Lung (tissue), 12 donors: ENCODE data around the gene KLHL24. TPM values are rescaled to one million over a fixed set of nuclear protein-coding genes. Genes with fewer than 3 reads are reported as not detected.

Experiments used
- ATAC-seq: fragments of 200-7000 bp; cut with Tn5 transposase; one replicate; pipeline ENCODE4 v1.9.1; 2020; ENCODE audit warnings: moderate number of reproducible peaks; ENCODE audit not compliant: insufficient read depth, low FRiP score
- DNase-seq, 3 donors: peaks; one replicate each; pipeline ENCODE4 v3.0.0-alpha.2; 2013 to 2017
- H3K27ac ChIP-seq, 2 donors: one replicate each; pipeline ENCODE4 v1.5.1; 2013; ENCODE audit warnings: mild to moderate bottlenecking in 2 of 2, moderate library complexity in 2 of 2, control low read depth in 1 of 2, inconsistent platforms in 1 of 2, low read depth in 1 of 2, low read length in 1 of 2
- H3K27me3 ChIP-seq, 3 donors: one replicate each; pipeline ENCODE4 v1.5.1; 2013; ENCODE audit warnings: low read length in 2 of 3; ENCODE audit not compliant: control insufficient read depth in 3 of 3, insufficient read depth in 3 of 3
- H3K36me3 ChIP-seq, 4 donors: one replicate each; pipeline ENCODE4 v1.5.1; 2013; ENCODE audit warnings: low read length in 4 of 4, mild to moderate bottlenecking in 1 of 4, moderate library complexity in 1 of 4; ENCODE audit not compliant: control insufficient read depth in 4 of 4, insufficient read depth in 4 of 4
- H3K4me1 ChIP-seq, 5 donors: one replicate each; pipeline ENCODE4 v1.5.1; 2013; ENCODE audit warnings: low read length in 5 of 5, mild to moderate bottlenecking in 2 of 5, moderate library complexity in 1 of 5; ENCODE audit not compliant: control insufficient read depth in 5 of 5, insufficient read depth in 5 of 5
- H3K4me3 ChIP-seq: one replicate; pipeline ENCODE4 v1.5.1; 2013; ENCODE audit warnings: mild to moderate bottlenecking, control low read depth, moderate library complexity
- H3K9ac ChIP-seq, 2 donors: one replicate each; pipeline ENCODE4 v1.5.1; 2013; ENCODE audit warnings: low read length in 2 of 2, control low read depth in 1 of 2; ENCODE audit not compliant: insufficient read depth in 1 of 2
- H3K9me3 ChIP-seq, 4 donors: one replicate each; pipeline ENCODE4 v1.5.1; 2013; ENCODE audit warnings: low read length in 3 of 4, mild to moderate bottlenecking in 1 of 4, moderate library complexity in 1 of 4; ENCODE audit not compliant: control insufficient read depth in 4 of 4, insufficient read depth in 3 of 4
- WGBS, 2 donors: extraction: QIAGEN DNeasy Blood & Tissue Kit; methylation state at CpG; one replicate each; pipeline ENCODE4 v1.1.7; 2013; 5-methylcytosine and 5-hydroxymethylcytosine counted together
- polyA plus RNA-seq, 2 donors: library from polyadenylated mRNA; stranded (reverse); fragments of 200-250 nt; gene quantifications; one replicate each; pipeline ENCODE4 v1.2.1, GENCODE V29; 2013
- total RNA-seq, 2 donors: library from RNA; depleted of rRNA in 1 of 2; stranded (reverse); fragments of >200 nt in 1 of 2; gene quantifications; one replicate each; pipeline ENCODE4 v1.2.1, GENCODE V29; 2014 to 2021
- TF ChIP-seq, protein P1 (sequence below): IDR thresholded peaks from 2 replicates; pipeline ENCODE4 v1.5.1; 2012; ENCODE audit warnings: mild to moderate bottlenecking; ENCODE audit errors: control extremely low read depth, extremely low read depth
- donor health status: control.
- donor health status: control.
- donor health status: Bipolar disorder and iron deficiency.
- donor health status: healthy.
- donor health status: DM: yes; HTN: yes; CAD: no.

The KLHL24 gene
- total and polyA plus RNA-seq, 4 donors = 14.3 to 352 (median 37.9) TPM

DNA sequence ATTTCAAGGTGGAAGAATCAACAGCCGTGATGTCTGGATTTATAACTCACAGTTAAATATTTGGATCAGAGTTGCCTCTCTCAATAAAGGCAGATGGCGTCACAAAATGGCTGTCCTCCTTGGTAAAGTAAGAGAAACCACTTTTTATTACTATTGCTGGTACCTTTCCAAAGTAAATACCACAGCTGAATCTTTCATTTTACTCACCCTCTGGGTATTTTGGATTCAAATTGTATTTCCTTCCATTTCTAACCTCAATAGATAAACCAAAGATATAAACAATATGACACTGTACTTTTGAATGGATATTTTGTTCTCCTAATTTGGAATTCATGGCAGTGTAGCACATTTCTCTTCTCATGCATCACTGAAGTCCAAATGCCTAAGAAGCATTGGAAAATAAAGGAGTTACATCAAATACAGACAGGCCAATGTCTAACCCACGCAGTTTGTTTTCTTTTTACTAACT is 29.5 kb downstream of the KLHL24 start:
- Histone ChIP-seq H3K4me1 (peaks cover 0 to 2% (median 0%) of the 10 kb centered on the region in 5 donors), H3K27me3 (no peaks in the 10 kb centered on the region), H3K9me3 (no peaks in the 10 kb centered on the region), H3K9ac (no peak overlapping the region), H3K4me3 (no peak overlapping the region), H3K36me3 (peaks cover 13 to 34% (median 13%) of the 10 kb centered on the region in 4 donors), H3K27ac (peak overlapping the region in 1 of 2 donors; percentile 66)
- DNase-seq (no peak), ATAC-seq (no peak)
- WGBS, 2 donors = 87 to 95% methylated on average over 3 of the region's 3 CpGs
- TF ChIP-seq, protein P1, sequence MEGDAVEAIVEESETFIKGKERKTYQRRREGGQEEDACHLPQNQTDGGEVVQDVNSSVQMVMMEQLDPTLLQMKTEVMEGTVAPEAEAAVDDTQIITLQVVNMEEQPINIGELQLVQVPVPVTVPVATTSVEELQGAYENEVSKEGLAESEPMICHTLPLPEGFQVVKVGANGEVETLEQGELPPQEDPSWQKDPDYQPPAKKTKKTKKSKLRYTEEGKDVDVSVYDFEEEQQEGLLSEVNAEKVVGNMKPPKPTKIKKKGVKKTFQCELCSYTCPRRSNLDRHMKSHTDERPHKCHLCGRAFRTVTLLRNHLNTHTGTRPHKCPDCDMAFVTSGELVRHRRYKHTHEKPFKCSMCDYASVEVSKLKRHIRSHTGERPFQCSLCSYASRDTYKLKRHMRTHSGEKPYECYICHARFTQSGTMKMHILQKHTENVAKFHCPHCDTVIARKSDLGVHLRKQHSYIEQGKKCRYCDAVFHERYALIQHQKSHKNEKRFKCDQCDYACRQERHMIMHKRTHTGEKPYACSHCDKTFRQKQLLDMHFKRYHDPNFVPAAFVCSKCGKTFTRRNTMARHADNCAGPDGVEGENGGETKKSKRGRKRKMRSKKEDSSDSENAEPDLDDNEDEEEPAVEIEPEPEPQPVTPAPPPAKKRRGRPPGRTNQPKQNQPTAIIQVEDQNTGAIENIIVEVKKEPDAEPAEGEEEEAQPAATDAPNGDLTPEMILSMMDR = no peak

DNA sequence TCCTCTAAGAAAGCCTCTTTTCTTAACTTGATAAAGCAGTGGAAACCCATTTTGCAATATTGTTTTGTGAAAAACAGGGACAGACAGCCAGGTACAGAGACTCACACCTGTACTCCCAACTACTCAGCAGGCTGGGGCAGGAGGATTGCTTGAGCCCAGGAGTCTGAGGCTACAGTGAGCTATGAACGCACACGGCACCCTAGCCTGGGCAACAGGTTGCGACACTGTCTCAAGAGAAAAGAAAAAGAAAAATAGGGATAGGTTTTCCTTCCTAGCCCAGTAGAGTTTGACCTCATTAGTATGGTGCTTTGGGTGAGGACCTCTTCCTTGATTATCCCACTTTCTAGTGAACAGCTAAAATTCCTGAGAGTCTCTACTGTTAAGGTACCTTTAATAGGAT is 44.6 kb downstream of the KLHL24 start:
- no peak for DNase-seq
- Histone ChIP-seq H3K27ac (no peak overlapping the region), H3K9me3 (no peaks in the 10 kb centered on the region), H3K27me3 (no peaks in the 10 kb centered on the region), H3K9ac (no peak overlapping the region), H3K36me3 (peaks cover 0 to 11% (median 6%) of the 10 kb centered on the region in 4 donors), H3K4me1 (no peaks in the 10 kb centered on the region), H3K4me3 (no peak overlapping the region)
- TF ChIP-seq, protein P1 = no peak
- WGBS, 2 donors = 86 to 94% methylated on average over 3 of the region's 3 CpGs
- no peak for ATAC-seq

DNA sequence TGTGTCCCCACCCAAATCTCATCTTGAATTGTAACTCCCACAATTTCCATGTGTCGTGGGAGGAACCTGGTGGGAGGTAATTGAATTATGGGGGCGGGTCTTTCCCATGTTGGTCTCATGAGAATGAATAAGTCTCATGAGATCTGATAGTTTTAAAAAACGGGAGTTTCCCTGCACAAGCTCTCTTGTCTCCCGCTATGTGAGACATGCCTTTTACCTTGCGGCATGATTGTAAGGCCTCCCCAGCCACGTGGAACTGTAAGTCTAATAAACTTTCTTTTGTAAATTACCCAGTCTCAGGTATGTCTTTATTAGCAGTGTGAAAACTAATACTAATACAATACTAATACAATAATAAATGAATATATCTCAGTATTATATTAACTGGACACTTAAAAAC is 52.3 kb downstream of the KLHL24 start:
- no peak overlapping the region for H3K27ac ChIP-seq
- 86 to 96% methylated on average over 6 of the region's 6 CpGs for whole genome bisulfite sequencing, 2 donors

More for the DNA sequence above, 52.3 kb downstream of the KLHL24 start:
- ATAC-seq (no peak), DNase-seq (no peak)
- Histone ChIP-seq H3K9me3 (no peaks in the 10 kb centered on the region), H3K4me3 (no peak overlapping the region), H3K36me3 (peaks cover 0 to 3% (median 0%) of the 10 kb centered on the region in 4 donors), H3K9ac (no peak overlapping the region), H3K27me3 (no peaks in the 10 kb centered on the region), H3K4me1 (peaks cover 0 to 1% (median 0%) of the 10 kb centered on the region in 5 donors)
- TF ChIP-seq, protein P1 = no peak
